PFSK-1 (cell line): Measurements from ENCODE around the gene IGFBP4.

Experiments
- POLR2AphosphoS5 ChIP-seq: IDR thresholded peaks from 2 replicates; pipeline ENCODE4 v1.6.1; 2012; ENCODE audit warnings: low read depth, mild to moderate bottlenecking, control low read depth, low read length, moderate library complexity
- REST ChIP-seq, 2 experiments: IDR thresholded peaks; 2 replicates each; pipeline versions ENCODE4 v1.6.1 to v1.8.0; 2011 to 2012; ENCODE audit warnings: low read depth in 2 of 2, low read length in 2 of 2, control low read depth in 1 of 2, inconsistent platforms in 1 of 2, mild to moderate bottlenecking in 1 of 2, moderate library complexity in 1 of 2; ENCODE audit not compliant: insufficient read depth in 1 of 2
- SIN3A ChIP-seq: IDR thresholded peaks from 2 replicates; pipeline ENCODE4 v1.6.1; 2012; ENCODE audit warnings: mild to moderate bottlenecking, low read length, moderate library complexity, borderline replicate concordance; ENCODE audit not compliant: insufficient read depth

- TF ChIP-seq SIN3A, result no peak
- no peak for TF ChIP-seq POLR2AphosphoS5
- TF ChIP-seq REST (IDR thresholded peaks at IDR 0.05; ENCODE audit: insufficient read depth in 1 of 2, low read depth in 2 of 2, low read length in 2 of 2), result no peak
These were observed 35.8 kb upstream of the IGFBP4 start for GRCh38 chr17:40407460-40407859.
